Measurements from ENCODE around the gene C1orf21.

C1orf21 gene

GRCh38 chr1:184433956-184434502 is 47.2 kb downstream of the C1orf21 start:
- DNase-seq (ENCODE audit: low read depth): no peak
- no peak overlapping the region for H3K4me3 ChIP-seq (ENCODE audit: low read depth, low read length)

GRCh38 chr1:184437291-184437690 is 50.5 kb downstream of the C1orf21 start:
- no peak for DNase-seq (ENCODE audit: low read depth)
- H3K4me3 ChIP-seq (ENCODE audit: low read depth, low read length): no peak overlapping the region

GRCh38 chr1:184438363-184438762 is 51.5 kb downstream of the C1orf21 start:
- no peak overlapping the region for H3K4me3 ChIP-seq (ENCODE audit: low read depth, low read length)
- no peak for DNase-seq (ENCODE audit: low read depth)

GRCh38 chr1:184442260-184442659 is 55.4 kb downstream of the C1orf21 start:
- no peak overlapping the region for H3K4me3 ChIP-seq (ENCODE audit: low read depth, low read length)
- DNase-seq (ENCODE audit: low read depth): no peak

- H3K4me3 ChIP-seq (ENCODE audit: low read depth, low read length): no peak overlapping the region
- no peak for DNase-seq (ENCODE audit: low read depth)
These were observed 56.4 kb downstream of the C1orf21 start for GRCh38 chr1:184443201-184443600.

GRCh38 chr1:184443624-184444023 is 56.8 kb downstream of the C1orf21 start:
- no peak for DNase-seq (ENCODE audit: low read depth)
- H3K4me3 ChIP-seq (ENCODE audit: low read depth, low read length): no peak overlapping the region

- no peak for DNase-seq (ENCODE audit: low read depth)
- no peak overlapping the region for H3K4me3 ChIP-seq (ENCODE audit: low read depth, low read length)
These were observed 59.2 kb downstream of the C1orf21 start for GRCh38 chr1:184445997-184446396.

GRCh38 chr1:184447651-184448185 is 60.9 kb downstream of the C1orf21 start:
- no peak overlapping the region for H3K4me3 ChIP-seq (ENCODE audit: low read depth, low read length)
- DNase-seq (ENCODE audit: low read depth): no peak

- DNase-seq (ENCODE audit: low read depth): no peak
- H3K4me3 ChIP-seq (ENCODE audit: low read depth, low read length): no peak overlapping the region
These were observed 63.1 kb downstream of the C1orf21 start for GRCh38 chr1:184449916-184450315.

GRCh38 chr1:184455786-184456185 is 69.0 kb downstream of the C1orf21 start:
- no peak overlapping the region for H3K4me3 ChIP-seq (ENCODE audit: low read depth, low read length)
- DNase-seq (ENCODE audit: low read depth): no peak

GRCh38 chr1:184456189-184456588 is 69.4 kb downstream of the C1orf21 start:
- DNase-seq (ENCODE audit: low read depth): no peak
- H3K4me3 ChIP-seq (ENCODE audit: low read depth, low read length): no peak overlapping the region

- DNase-seq (ENCODE audit: low read depth): peak; percentile 8
- no peak overlapping the region for H3K4me3 ChIP-seq (ENCODE audit: low read depth, low read length)
These were observed 70.7 kb downstream of the C1orf21 start for GRCh38 chr1:184457500-184457899.

GRCh38 chr1:184461321-184461720 is 74.5 kb downstream of the C1orf21 start:
- no peak overlapping the region for H3K4me3 ChIP-seq (ENCODE audit: low read depth, low read length)
- DNase-seq (ENCODE audit: low read depth): no peak

- H3K4me3 ChIP-seq (ENCODE audit: low read depth, low read length): no peak overlapping the region
- no peak for DNase-seq (ENCODE audit: low read depth)
These were observed 75.3 kb downstream of the C1orf21 start for GRCh38 chr1:184462155-184462554.

GRCh38 chr1:184462990-184463389 is 76.2 kb downstream of the C1orf21 start:
- no peak overlapping the region for H3K4me3 ChIP-seq (ENCODE audit: low read depth, low read length)
- DNase-seq (ENCODE audit: low read depth): no peak

GRCh38 chr1:184463680-184464079 is 76.9 kb downstream of the C1orf21 start:
- no peak for DNase-seq (ENCODE audit: low read depth)

GRCh38 chr1:184464757-184465156 is 77.9 kb downstream of the C1orf21 start:
- no peak overlapping the region for H3K4me3 ChIP-seq (ENCODE audit: low read depth, low read length)
- DNase-seq (ENCODE audit: low read depth): no peak

More at GRCh38 chr1:184463680-184464079, 76.9 kb downstream of the C1orf21 start:
- no peak overlapping the region for H3K4me3 ChIP-seq (ENCODE audit: low read depth, low read length)

GRCh38 chr1:184465489-184466146 is 78.8 kb downstream of the C1orf21 start:
- DNase-seq (ENCODE audit: low read depth): no peak

GRCh38 chr1:184467295-184467694 is 80.5 kb downstream of the C1orf21 start:
- DNase-seq (ENCODE audit: low read depth): no peak
- no peak overlapping the region for H3K4me3 ChIP-seq (ENCODE audit: low read depth, low read length)

More at GRCh38 chr1:184465489-184466146, 78.8 kb downstream of the C1orf21 start:
- H3K4me3 ChIP-seq (ENCODE audit: low read depth, low read length): no peak overlapping the region

- H3K4me3 ChIP-seq (ENCODE audit: low read depth, low read length): no peak overlapping the region
- no peak for DNase-seq (ENCODE audit: low read depth)
These were observed 82.6 kb downstream of the C1orf21 start for GRCh38 chr1:184469396-184469795.

- H3K4me3 ChIP-seq (ENCODE audit: low read depth, low read length): no peak overlapping the region
- DNase-seq (ENCODE audit: low read depth): no peak
These were observed 84.9 kb downstream of the C1orf21 start for GRCh38 chr1:184471686-184472085.

All from skeletal muscle cell (primary cell).